ENCODE results near the gene UBAC1. TPM values are rescaled to one million over a fixed set of nuclear protein-coding genes. Genes with fewer than 3 reads are reported as not detected.

Gene UBAC1
- polyA plus RNA-seq, 1 donor (not counting 4 experiments of a cell fraction or from before 2014, with no cell fraction given), result 50.7 TPM

GRCh38 chr9:135909371-135909770 is 51.8 kb downstream of the UBAC1 start:
- Histone ChIP-seq H3K79me2 (ENCODE audit: control insufficient read depth, insufficient read depth, low read length) (peaks cover 19% of the 10 kb centered on the region), H3K4me3 (ENCODE audit: control insufficient read depth in 2 of 3, extremely low read depth in 1 of 3, insufficient read depth in 2 of 3, low read depth in 1 of 3, low read length in 3 of 3) (no peak overlapping the region)

GRCh38 chr9:135908754-135909204 is 52.4 kb downstream of the UBAC1 start:
- peaks cover 32% of the 10 kb centered on the region for H3K4me1 ChIP-seq (ENCODE audit: control insufficient read depth, extremely low read depth, insufficient read depth, low read length)
- peaks cover 24% of the 10 kb centered on the region for H3K79me2 ChIP-seq (ENCODE audit: control insufficient read depth, insufficient read depth, low read length)
- H3K9ac ChIP-seq (ENCODE audit: control insufficient read depth, extremely low read depth, insufficient read depth, low read length), result no peak overlapping the region
- no peak for DNase-seq (ENCODE audit: low read depth, low spot score)
- peak overlapping the region in 1 of 3 experiments; percentile 66 for H3K4me3 ChIP-seq (ENCODE audit: control insufficient read depth in 2 of 3, extremely low read depth in 1 of 3, insufficient read depth in 2 of 3, low read depth in 1 of 3, low read length in 3 of 3)
- H3K27ac ChIP-seq (ENCODE audit: control insufficient read depth, insufficient read depth, low read length), result no peak overlapping the region
- FAIRE-seq, result no peak
- H3K36me3 ChIP-seq (ENCODE audit: control insufficient read depth in 2 of 2, extremely low read depth in 1 of 2, insufficient read depth in 2 of 2, low read length in 2 of 2), result peaks cover 24 to 26% of the 10 kb centered on the region in 2 experiments
- peaks cover 3% of the 10 kb centered on the region for H3K9me3 ChIP-seq (ENCODE audit: control insufficient read depth, low read depth, low read length)
- no peak overlapping the region for H2AFZ ChIP-seq (ENCODE audit: control insufficient read depth, low read length)
- dilution Hi-C loops (cut with MboI; ENCODE audit: extremely low pct_ligation_motif_present, low sequenced_read_pairs), result no loop called here
- peak overlapping the region; percentile 70 for H3K4me2 ChIP-seq (ENCODE audit: control insufficient read depth, extremely low read depth, insufficient read depth, low read depth, low read length)
- H4K20me1 ChIP-seq (ENCODE audit: control insufficient read depth, extremely low read depth, insufficient read depth, low read length), result no peaks in the 10 kb centered on the region
- TF ChIP-seq CTCF (optimal IDR thresholded peaks at IDR 0.05 in 1 of 3, IDR thresholded peaks at IDR 0.05 in 1 of 3, conservative IDR thresholded peaks at IDR 0.05 in 1 of 3; ENCODE audit: extremely low read depth in 1 of 3, insufficient read depth in 2 of 3, low read length in 3 of 3) (no peak), EZH2 (IDR thresholded peaks at IDR 0.05; ENCODE audit: low read length) (no peak)
- peaks cover 2% of the 10 kb centered on the region for H3K9me1 ChIP-seq (ENCODE audit: control insufficient read depth, extremely low read depth, insufficient read depth, low read length)
- H3K27me3 ChIP-seq (ENCODE audit: control insufficient read depth, extremely low read depth, insufficient read depth, low read length), result no peaks in the 10 kb centered on the region

More at GRCh38 chr9:135909371-135909770, 51.8 kb downstream of the UBAC1 start:
- H2AFZ ChIP-seq (ENCODE audit: control insufficient read depth, low read length), result no peak overlapping the region
- no peak overlapping the region for H3K9ac ChIP-seq (ENCODE audit: control insufficient read depth, extremely low read depth, insufficient read depth, low read length)
- DNase-seq (ENCODE audit: low read depth, low spot score) (no peak), FAIRE-seq (no peak)
- H3K36me3 ChIP-seq (ENCODE audit: control insufficient read depth in 2 of 2, extremely low read depth in 1 of 2, insufficient read depth in 2 of 2, low read length in 2 of 2), result peaks cover 24 to 26% of the 10 kb centered on the region in 2 experiments
- H3K4me1 ChIP-seq (ENCODE audit: control insufficient read depth, extremely low read depth, insufficient read depth, low read length), result peaks cover 31% of the 10 kb centered on the region
- no peaks in the 10 kb centered on the region for H4K20me1 ChIP-seq (ENCODE audit: control insufficient read depth, extremely low read depth, insufficient read depth, low read length)
- dilution Hi-C loops (cut with MboI; ENCODE audit: extremely low pct_ligation_motif_present, low sequenced_read_pairs), result no loop called here
- no peaks in the 10 kb centered on the region for H3K27me3 ChIP-seq (ENCODE audit: control insufficient read depth, extremely low read depth, insufficient read depth, low read length)
- H3K9me1 ChIP-seq (ENCODE audit: control insufficient read depth, extremely low read depth, insufficient read depth, low read length), result peaks cover 2% of the 10 kb centered on the region
- peaks cover 5% of the 10 kb centered on the region for H3K9me3 ChIP-seq (ENCODE audit: control insufficient read depth, low read depth, low read length)
- no peak overlapping the region for H3K27ac ChIP-seq (ENCODE audit: control insufficient read depth, insufficient read depth, low read length)
- TF ChIP-seq CTCF (optimal IDR thresholded peaks at IDR 0.05 in 1 of 3, IDR thresholded peaks at IDR 0.05 in 1 of 3, conservative IDR thresholded peaks at IDR 0.05 in 1 of 3; ENCODE audit: extremely low read depth in 1 of 3, insufficient read depth in 2 of 3, low read length in 3 of 3), result no peak
- TF ChIP-seq EZH2 (IDR thresholded peaks at IDR 0.05; ENCODE audit: low read length), result no peak
- peak overlapping the region; percentile 70 for H3K4me2 ChIP-seq (ENCODE audit: control insufficient read depth, extremely low read depth, insufficient read depth, low read depth, low read length)
